Measurements from ENCODE around the gene NTN4. TPM values are rescaled to one million over a fixed set of nuclear protein-coding genes. Genes with fewer than 3 reads are reported as not detected.

The NTN4 gene
- polyA plus RNA-seq, 6 donors from 2014 or later: not detected

DNA sequence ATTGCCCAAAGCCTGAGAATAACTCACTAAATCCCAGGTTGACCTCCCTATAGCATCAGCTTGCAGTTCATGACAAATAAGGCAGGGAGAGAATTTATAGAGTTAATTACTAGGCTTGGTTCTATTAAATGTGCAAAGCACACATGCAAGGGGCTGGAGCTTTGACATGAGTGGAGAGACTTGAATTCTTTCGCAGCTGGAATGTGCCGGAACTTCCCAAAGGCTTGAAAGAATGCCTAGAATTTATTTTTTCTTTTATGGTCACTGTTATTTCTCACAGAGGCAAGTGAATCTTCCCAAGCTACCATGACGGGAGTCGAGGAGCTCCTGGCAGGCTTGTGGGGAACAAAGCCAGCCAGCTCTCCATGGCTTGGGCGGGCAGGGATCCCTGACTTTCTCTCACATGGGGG is 143.8 kb downstream of the NTN4 start:
- H3K27ac Mint-ChIP-seq: no peak overlapping the region
- ATAC-seq (ENCODE audit: low read depth in 2 of 2) (no peak), DNase-seq (no peak)
- no peaks in the 10 kb centered on the region for H3K36me3 Mint-ChIP-seq
- H3K4me1 Mint-ChIP-seq: peaks cover 0 to 4% (median 4%) of the 10 kb centered on the region in 3 donors
- H3K9me3 Mint-ChIP-seq: peaks cover 0 to 3% (median 0%) of the 10 kb centered on the region in 7 donors
- H3K4me3 Mint-ChIP-seq: no peak overlapping the region
- peaks cover 18 to 27% (median 20%) of the 10 kb centered on the region in 3 donors for H3K27me3 Mint-ChIP-seq

DNA sequence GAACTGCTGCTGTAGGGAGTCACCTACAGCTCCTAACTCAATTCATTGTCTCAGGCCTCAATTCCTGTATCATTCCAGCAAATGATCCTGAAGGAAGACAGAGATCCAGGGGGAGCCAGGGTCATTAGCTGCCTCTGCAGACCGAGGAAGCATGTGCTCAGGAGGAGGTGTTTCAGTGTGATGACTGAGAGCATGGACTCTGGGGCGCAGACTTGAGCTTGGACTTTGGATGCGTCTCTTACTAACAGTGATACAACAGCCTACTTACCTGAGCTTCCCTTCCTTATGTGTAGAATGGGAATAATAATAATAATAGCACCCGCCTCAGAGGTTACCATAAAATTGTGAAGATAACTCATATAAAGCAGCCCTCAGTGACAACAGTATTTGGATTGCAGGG is 147.3 kb downstream of the NTN4 start:
- ATAC-seq (ENCODE audit: low read depth in 2 of 2) (no peak), DNase-seq (no peak)
- H3K4me1 Mint-ChIP-seq: peaks cover 0 to 4% (median 4%) of the 10 kb centered on the region in 3 donors
- H3K9me3 Mint-ChIP-seq: peaks cover 0 to 3% (median 0%) of the 10 kb centered on the region in 7 donors
- no peak overlapping the region for H3K27ac Mint-ChIP-seq
- H3K36me3 Mint-ChIP-seq: no peaks in the 10 kb centered on the region
- peaks cover 18 to 32% (median 30%) of the 10 kb centered on the region in 3 donors for H3K27me3 Mint-ChIP-seq
- H3K4me3 Mint-ChIP-seq: no peak overlapping the region

DNA sequence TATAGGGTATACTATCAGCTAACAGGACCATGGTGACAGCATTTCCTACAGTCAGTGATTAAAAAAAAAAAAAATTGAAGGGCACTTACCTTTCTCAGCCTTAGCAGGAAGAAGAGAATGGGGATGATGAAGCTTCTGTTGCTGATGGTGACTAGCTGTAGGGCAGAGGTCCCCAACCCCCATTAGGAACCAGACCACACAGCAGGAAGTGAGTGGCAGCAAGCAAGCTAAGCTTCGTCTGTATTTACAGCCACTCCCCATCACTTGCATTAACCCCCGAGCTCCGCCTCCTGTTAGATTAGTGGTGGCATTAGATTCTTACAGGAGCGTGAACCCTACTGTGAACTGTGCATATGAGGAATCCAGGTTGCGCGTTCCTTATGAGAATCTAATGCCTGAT is 148.0 kb downstream of the NTN4 start:
- peaks cover 22 to 35% (median 26%) of the 10 kb centered on the region in 3 donors for H3K27me3 Mint-ChIP-seq
- H3K9me3 Mint-ChIP-seq: peaks cover 0 to 3% (median 0%) of the 10 kb centered on the region in 7 donors
- ATAC-seq (ENCODE audit: low read depth in 2 of 2) (no peak), DNase-seq (no peak)
- no peaks in the 10 kb centered on the region for H3K36me3 Mint-ChIP-seq
- H3K4me3 Mint-ChIP-seq: no peak overlapping the region
- H3K4me1 Mint-ChIP-seq: peaks cover 0 to 4% (median 4%) of the 10 kb centered on the region in 3 donors
- no peak overlapping the region for H3K27ac Mint-ChIP-seq

DNA sequence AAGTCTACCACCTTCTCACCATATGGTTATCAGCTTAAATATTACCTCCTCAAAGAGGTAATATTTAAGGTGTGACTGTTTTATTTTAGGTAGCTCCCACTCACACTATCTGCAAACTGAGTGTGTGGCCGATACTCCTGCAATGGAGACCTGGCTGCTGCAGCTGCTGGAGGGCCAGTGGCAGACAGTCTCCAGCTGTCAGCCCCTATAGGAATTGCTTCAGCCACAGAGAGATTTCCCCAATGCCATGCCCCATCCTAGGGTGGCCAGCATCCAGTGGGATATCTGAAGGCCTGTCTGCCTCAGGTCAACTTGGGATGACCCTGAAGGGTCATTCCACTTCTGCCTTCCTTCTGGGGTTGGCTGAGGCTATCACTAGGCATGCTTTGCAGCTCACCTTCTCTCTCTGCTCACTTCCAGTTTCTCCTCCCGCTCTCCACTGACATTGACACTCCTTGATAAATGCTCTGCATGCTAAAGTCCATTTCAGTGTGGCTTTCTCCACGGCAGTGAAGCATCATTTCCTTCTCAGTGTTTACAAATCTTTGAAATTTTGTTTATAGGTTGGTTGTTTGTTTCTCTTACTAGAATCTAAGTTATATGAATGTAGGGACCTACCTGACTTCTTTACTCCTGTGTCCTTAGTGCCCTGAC is 149.1 kb downstream of the NTN4 start:
- DNase-seq (no peak), ATAC-seq (ENCODE audit: low read depth in 2 of 2) (no peak)
- H3K4me1 Mint-ChIP-seq: peaks cover 0 to 4% (median 4%) of the 10 kb centered on the region in 3 donors
- peaks cover 17 to 29% (median 22%) of the 10 kb centered on the region in 3 donors for H3K27me3 Mint-ChIP-seq
- no peak overlapping the region for H3K4me3 Mint-ChIP-seq
- peaks cover 0 to 6% (median 0%) of the 10 kb centered on the region in 7 donors for H3K9me3 Mint-ChIP-seq
- H3K27ac Mint-ChIP-seq: peak overlapping the region in 1 of 6 donors; percentile 71
- H3K36me3 Mint-ChIP-seq: no peaks in the 10 kb centered on the region

DNA sequence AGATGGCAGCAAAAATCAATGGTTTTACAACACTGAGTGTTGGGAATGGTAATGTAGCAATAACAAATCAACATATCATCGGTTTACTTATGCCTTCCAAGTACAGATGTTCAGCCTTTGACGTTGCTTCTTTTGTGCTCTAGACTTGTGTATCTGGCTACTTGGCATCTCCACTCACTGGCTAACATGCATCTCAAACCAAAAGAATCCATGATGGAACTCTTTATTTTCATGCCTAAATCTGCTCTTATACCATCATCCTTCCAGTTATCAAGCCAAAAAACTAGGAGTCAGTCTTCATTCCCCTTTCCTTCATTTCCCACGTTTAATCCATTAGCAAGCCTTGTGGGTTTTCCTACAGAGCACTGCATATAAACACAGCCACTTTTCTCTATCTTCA is 150.0 kb downstream of the NTN4 start:
- Mint-ChIP-seq H3K9me3 (peaks cover 0 to 5% (median 0%) of the 10 kb centered on the region in 7 donors), H3K27ac (no peak overlapping the region), H3K36me3 (no peaks in the 10 kb centered on the region), H3K27me3 (peaks cover 14 to 29% (median 22%) of the 10 kb centered on the region in 3 donors), H3K4me1 (peaks cover under 1 to 4% (median 4%) of the 10 kb centered on the region in 3 donors), H3K4me3 (no peak overlapping the region)
- ATAC-seq (ENCODE audit: low read depth in 2 of 2): no peak
- DNase-seq: no peak

DNA sequence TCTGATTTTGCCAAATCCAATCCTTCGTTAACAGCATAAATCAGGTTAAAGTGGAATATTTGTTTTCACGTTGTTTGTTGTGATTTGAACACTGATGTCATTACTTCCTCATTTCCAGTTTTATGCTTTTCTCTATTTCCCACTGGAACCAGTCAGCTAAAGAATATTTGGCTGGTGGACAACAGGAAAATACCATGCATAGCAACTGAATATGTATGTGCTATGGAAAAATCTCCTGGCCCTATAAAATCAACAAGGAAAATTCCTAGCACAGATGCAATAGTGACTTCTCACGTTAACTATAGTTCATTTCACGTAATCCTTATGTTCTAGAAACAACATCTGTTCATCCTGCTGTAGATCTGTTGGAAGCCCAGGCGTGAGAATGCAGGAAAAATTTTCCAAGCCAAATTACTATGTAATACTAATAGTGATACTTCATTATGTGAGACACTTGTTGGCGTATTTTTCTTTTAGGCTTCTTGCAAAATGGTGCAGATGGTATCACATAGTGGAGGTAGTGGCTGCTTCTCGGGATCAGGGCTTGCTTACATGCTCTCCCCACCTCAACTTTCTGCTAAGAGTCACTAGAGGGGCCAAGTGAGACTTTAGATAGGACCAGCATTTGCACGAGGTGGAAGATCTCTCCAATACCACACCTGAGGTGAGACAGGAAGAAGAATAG is 153.0 kb downstream of the NTN4 start:
- Mint-ChIP-seq H3K9me3 (peaks cover 0 to 5% (median 0%) of the 10 kb centered on the region in 7 donors), H3K4me1 (peaks cover 8 to 16% (median 11%) of the 10 kb centered on the region in 3 donors), H3K36me3 (no peaks in the 10 kb centered on the region), H3K4me3 (no peak overlapping the region), H3K27ac (no peak overlapping the region), H3K27me3 (peaks cover 5 to 22% (median 17%) of the 10 kb centered on the region in 3 donors)
- no peak for ATAC-seq (ENCODE audit: low read depth in 2 of 2)
- DNase-seq: no peak

DNA sequence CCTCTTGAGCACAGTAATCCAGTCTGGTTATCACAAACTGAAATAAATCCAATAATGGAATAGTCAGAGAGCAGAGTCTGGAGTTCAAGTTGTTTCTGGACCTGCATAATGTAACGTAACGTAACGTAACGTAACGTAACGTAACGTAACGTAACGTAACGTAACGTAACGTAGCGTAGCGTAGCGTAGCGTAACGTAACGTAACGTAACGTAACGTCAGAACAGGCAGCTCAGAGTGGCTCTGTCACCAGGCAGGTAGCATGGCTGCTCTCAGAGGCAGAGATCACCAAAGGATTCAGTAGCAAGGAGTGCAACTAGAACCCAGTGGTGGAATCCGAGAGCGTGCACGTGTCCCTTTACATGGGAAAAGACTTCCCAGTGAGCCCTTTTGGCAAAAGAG is 153.6 kb downstream of the NTN4 start:
- no peak for DNase-seq
- Mint-ChIP-seq H3K4me3 (no peak overlapping the region), H3K27me3 (peaks cover 5 to 20% (median 12%) of the 10 kb centered on the region in 3 donors), H3K4me1 (peaks cover 8 to 16% (median 11%) of the 10 kb centered on the region in 3 donors), H3K9me3 (peaks cover 0 to 5% (median 0%) of the 10 kb centered on the region in 7 donors), H3K36me3 (no peaks in the 10 kb centered on the region), H3K27ac (no peak overlapping the region)
- no peak for ATAC-seq (ENCODE audit: low read depth in 2 of 2)

DNA sequence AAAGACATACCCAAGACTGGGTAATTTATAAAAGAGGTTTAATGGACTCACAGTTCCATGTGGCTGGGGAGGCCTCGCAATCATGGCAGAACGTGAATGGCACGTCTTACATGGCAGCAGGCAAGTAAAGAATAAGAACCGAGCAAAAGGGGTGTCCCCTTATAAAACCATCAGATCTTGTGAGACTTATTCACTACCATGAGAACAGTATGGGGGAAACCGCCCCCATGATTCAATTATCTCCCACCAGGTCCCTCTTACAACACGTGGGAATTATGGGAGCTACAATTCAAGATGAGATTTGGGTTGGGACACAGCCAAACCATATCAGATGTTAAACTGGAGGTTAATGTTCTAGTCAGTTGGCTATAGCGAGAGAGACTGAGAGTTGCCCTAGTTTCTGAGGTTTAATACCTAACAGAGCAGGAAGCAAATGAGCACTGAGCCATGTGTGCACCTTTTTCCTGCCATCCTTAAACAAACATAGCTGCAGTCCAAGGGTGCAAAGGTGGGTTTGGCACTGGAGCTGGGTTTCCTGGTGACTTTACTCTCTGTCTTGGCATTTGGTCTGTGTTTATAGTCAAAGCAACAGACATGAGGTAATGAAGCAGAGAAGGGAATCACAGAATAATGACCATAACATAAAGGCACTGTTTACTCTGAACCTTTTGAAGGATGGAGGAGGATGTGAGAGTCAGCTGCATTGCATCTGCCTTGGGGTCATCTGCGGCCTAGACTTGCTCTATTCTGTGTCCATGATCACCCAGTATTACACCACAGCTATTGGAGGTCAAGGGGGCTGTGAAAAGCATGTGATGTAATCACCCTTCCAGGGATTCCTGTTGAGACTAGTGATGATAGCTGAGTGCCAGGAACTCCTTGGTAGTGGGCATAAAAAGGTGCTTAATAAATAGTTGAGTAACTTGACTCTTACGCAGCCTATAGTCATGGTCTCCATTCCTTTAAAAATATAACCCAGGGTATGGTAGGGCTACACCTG is 155.6 kb downstream of the NTN4 start:
- Mint-ChIP-seq H3K4me3 (no peak overlapping the region), H3K9me3 (peaks cover 0 to 5% (median 0%) of the 10 kb centered on the region in 7 donors), H3K27ac (peak overlapping the region in 2 of 6 donors; percentile 11 to 52), H3K4me1 (peaks cover 8 to 16% (median 11%) of the 10 kb centered on the region in 3 donors), H3K36me3 (no peaks in the 10 kb centered on the region), H3K27me3 (peaks cover 0 to 8% (median 5%) of the 10 kb centered on the region in 3 donors)
- no peak for ATAC-seq (ENCODE audit: low read depth in 2 of 2)
- no peak for DNase-seq

DNA sequence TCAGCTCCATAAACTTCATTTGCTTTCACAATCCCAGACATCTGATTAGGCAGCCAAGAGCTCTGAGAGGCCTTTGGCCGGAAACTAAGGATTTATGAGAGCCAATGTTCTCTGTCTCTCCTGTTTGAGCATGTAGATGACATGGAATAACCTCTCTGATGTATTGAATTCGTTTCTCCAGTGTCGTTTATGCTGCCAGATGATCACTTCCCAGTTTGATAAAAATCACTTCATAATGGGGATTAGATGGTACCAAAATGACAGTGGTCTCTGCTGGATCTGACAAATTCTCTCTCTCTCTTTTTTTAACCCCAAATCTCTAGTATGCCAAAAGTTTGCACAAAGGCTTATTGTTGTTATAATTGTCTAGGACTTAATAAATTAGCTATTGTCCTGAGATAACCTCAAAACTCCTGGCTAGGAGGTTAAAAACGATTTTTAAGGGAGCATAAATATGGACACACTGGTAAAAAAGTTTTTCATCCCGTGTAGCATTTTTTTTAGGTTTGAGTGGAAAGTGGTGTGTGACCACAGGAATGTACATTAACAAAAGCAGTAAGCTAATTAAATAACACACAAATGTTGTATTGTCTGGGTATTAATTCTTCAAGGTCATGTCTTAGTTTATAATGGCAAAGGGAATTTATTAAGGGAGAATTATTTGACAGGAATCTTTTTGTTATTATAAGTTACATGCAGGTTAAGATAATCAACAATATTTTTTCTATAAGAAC is 156.7 kb downstream of the NTN4 start:
- no peaks in the 10 kb centered on the region for H3K36me3 Mint-ChIP-seq
- peaks cover 0 to 5% (median 0%) of the 10 kb centered on the region in 7 donors for H3K9me3 Mint-ChIP-seq
- H3K27me3 Mint-ChIP-seq: peaks cover 0 to 8% (median 5%) of the 10 kb centered on the region in 3 donors
- no peak for DNase-seq
- H3K4me1 Mint-ChIP-seq: peaks cover 8 to 16% (median 11%) of the 10 kb centered on the region in 3 donors
- no peak for ATAC-seq (ENCODE audit: low read depth in 2 of 2)
- no peak overlapping the region for H3K4me3 Mint-ChIP-seq
- peak overlapping the region in 1 of 6 donors; percentile 3 for H3K27ac Mint-ChIP-seq

DNA sequence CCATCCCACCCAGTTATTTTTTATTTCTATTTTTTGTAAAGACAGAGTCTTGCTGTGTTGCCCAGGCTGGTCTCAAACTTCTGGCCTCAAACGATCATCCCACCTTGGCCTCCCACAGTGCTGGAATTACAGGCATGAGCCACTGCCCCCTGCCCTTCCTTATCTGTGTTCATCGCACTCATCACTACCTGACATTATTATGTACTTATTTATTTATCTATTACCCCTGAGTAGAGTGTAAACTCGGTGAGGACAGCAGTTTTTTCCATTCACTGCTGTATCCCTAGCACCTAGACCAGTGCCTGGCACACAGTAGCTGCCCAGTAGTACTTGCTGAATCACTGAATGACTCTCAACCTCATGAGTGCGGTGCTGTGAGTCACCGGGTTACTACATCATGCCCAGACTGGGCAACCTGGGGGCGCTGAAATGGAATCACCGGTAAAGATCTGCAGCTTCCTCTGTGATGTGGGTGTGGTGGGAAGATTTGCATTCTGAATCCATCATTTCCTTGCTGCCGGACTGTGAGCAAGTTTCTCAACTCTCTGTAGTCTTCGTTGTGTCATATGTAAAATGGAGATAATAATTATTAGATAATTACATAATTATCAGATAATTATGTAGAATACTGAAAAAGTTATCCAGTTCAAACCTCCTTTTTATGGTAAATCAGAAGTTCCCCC is 157.4 kb downstream of the NTN4 start:
- no peak overlapping the region for H3K27ac Mint-ChIP-seq
- no peak for ATAC-seq (ENCODE audit: low read depth in 2 of 2)

DNA sequence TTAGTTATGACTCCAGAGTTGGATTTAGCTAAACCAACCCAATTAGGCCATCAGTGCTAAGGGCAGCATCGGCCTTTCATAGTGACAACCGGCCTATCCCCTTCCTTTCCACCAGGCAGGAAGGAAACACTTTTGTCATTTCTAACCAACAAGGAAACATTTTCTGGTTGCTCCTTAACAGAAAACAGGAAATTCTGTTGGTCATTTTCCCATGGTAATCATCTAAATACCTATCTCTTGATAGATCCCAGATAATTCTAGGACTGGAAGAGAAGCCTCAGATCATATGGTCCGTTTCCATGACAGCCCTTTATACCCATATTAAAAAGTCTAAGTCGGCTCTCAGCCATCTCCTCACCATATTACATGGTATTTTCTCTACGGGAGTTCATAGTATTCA is 160.1 kb downstream of the NTN4 start:
- no peaks in the 10 kb centered on the region for H3K9me3 Mint-ChIP-seq
- DNase-seq (no peak), ATAC-seq (ENCODE audit: low read depth in 2 of 2) (no peak)
- no peak overlapping the region for H3K4me3 Mint-ChIP-seq
- H3K27ac Mint-ChIP-seq: no peak overlapping the region
- peaks cover 8 to 15% (median 11%) of the 10 kb centered on the region in 3 donors for H3K4me1 Mint-ChIP-seq
- no peaks in the 10 kb centered on the region for H3K36me3 Mint-ChIP-seq
- no peaks in the 10 kb centered on the region for H3K27me3 Mint-ChIP-seq

More for the DNA sequence above, 157.4 kb downstream of the NTN4 start:
- DNase-seq: no peak
- no peak overlapping the region for H3K4me3 Mint-ChIP-seq
- H3K9me3 Mint-ChIP-seq: peaks cover 0 to 5% (median 0%) of the 10 kb centered on the region in 7 donors
- peaks cover 8 to 16% (median 11%) of the 10 kb centered on the region in 3 donors for H3K4me1 Mint-ChIP-seq
- peaks cover 0 to 6% (median 4%) of the 10 kb centered on the region in 3 donors for H3K27me3 Mint-ChIP-seq
- no peaks in the 10 kb centered on the region for H3K36me3 Mint-ChIP-seq

DNA sequence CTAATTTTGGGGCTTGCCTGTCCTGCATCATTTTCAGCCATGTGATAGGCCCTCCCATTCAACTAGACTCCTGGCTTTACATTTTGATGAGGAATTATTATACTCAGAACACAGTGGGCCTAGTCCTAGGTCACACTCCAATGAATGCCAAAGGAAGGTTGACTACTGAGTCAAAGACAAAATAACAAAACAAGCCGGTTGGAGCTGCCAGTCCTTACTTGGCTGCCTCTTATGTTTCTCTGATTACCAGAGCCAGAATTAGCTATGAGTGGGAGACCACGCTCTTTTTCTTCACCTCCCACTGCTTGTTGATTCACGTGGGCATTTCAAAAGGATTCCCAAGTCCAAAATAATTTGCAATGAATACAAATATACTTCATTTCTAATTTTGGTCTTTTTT is 161.2 kb downstream of the NTN4 start:
- no peaks in the 10 kb centered on the region for H3K36me3 Mint-ChIP-seq
- no peaks in the 10 kb centered on the region for H3K27me3 Mint-ChIP-seq
- H3K27ac Mint-ChIP-seq: no peak overlapping the region
- no peak overlapping the region for H3K4me3 Mint-ChIP-seq
- no peaks in the 10 kb centered on the region for H3K9me3 Mint-ChIP-seq
- peaks cover 1 to 4% (median 3%) of the 10 kb centered on the region in 3 donors for H3K4me1 Mint-ChIP-seq
- DNase-seq: no peak
- ATAC-seq (ENCODE audit: low read depth in 2 of 2): no peak
